H1 (cell line): Measurements from ENCODE around the gene SCN4A. TPM values are rescaled to one million over a fixed set of nuclear protein-coding genes. Genes with fewer than 3 reads are reported as not detected.

Source experiments
- CTCF ChIA-PET: fragments of 300-600 bp; sonication (Branson Sonifier 250); formaldehyde crosslinking; loops from one replicate; lab custom pipeline; 2021; ENCODE audit not compliant: partially characterized antibody; lab: Charles Lee
- POLR2A ChIA-PET: fragments of 300-600 bp; sonication (Branson Sonifier 250); formaldehyde crosslinking; loops from one replicate; lab custom pipeline; 2021; ENCODE audit warnings: inconsistent platforms; ENCODE audit not compliant: partially characterized antibody; lab: Charles Lee
- DNase-seq, 2 experiments: peaks; one replicate each; pipeline versions ENCODE4 v3.0.0 to v3.0.0-alpha.2; 2010 to 2022; ENCODE audit warnings: low spot score in 2 of 2, low read depth in 1 of 2, mixed read lengths in 1 of 2
- FAIRE-seq: peaks from 2 replicates; lab custom pipeline; 2011; peaks lifted over from hg19 to GRCh38; lab: Jason Lieb, UNC
- H2AFZ ChIP-seq: 2 replicates; pipeline ENCODE4 v1.8.1; 2012; ENCODE audit warnings: low read length, inconsistent platforms
- H2AK5ac ChIP-seq: 2 replicates; pipeline ENCODE4 v1.6.1; 2013; ENCODE audit warnings: low read depth, low read length
- H2BK120ac ChIP-seq: replicated peaks from 2 replicates; pipeline ENCODE3; 2013; ENCODE audit warnings: low read depth, low read length, inconsistent platforms
- H2BK12ac ChIP-seq: 2 replicates; pipeline ENCODE4 v1.6.1; 2013; ENCODE audit warnings: low read depth, low read length
- H2BK15ac ChIP-seq: 2 replicates; pipeline ENCODE4 v1.6.1; 2013; ENCODE audit warnings: low read length
- H2BK20ac ChIP-seq: 2 replicates; pipeline ENCODE4 v1.6.1; 2013; ENCODE audit warnings: low read length
- H2BK5ac ChIP-seq: 2 replicates; pipeline ENCODE4 v1.6.1; 2013; ENCODE audit warnings: low read depth, low read length
- H3K14ac ChIP-seq: 2 replicates; pipeline ENCODE4 v1.6.1; 2013; ENCODE audit warnings: inconsistent platforms; ENCODE audit not compliant: insufficient read length
- H3K18ac ChIP-seq: 2 replicates; pipeline ENCODE4 v1.6.1; 2013; ENCODE audit warnings: low read length; ENCODE audit errors: extremely low read depth
- H3K23ac ChIP-seq: 2 replicates; pipeline ENCODE4 v1.6.1; 2013; ENCODE audit warnings: inconsistent platforms; ENCODE audit not compliant: insufficient read length
- H3K23me2 ChIP-seq: 2 replicates; pipeline ENCODE4 v1.6.1; 2013; ENCODE audit warnings: low read depth, low read length
- H3K27ac ChIP-seq: 2 replicates; pipeline ENCODE4 v1.6.1; 2011; ENCODE audit warnings: low read depth, low read length, inconsistent platforms
- H3K27me3 ChIP-seq, 4 experiments: replicated peaks in 1 of 4; 1 replicate in 1 of 4; 2 replicates in 3 of 4; pipeline versions ENCODE4 v1.6.1 to v1.8.1; 2011 to 2013; ENCODE audit warnings: low read length in 3 of 4, mild to moderate bottlenecking in 3 of 4, inconsistent platforms in 2 of 4, mixed read lengths in 2 of 4, moderate library complexity in 1 of 4; ENCODE audit not compliant: control insufficient read depth in 3 of 4, insufficient read depth in 3 of 4; ENCODE audit errors: extremely low read depth in 1 of 4
- H3K36me3 ChIP-seq, 4 experiments: 2 replicates each; pipeline versions ENCODE4 v1.6.1 to v1.8.1; 2011 to 2013; ENCODE audit warnings: mild to moderate bottlenecking in 4 of 4, low read length in 3 of 4, moderate library complexity in 2 of 4, control low read depth in 1 of 4, inconsistent platforms in 1 of 4; ENCODE audit not compliant: insufficient read depth in 4 of 4, control insufficient read depth in 2 of 4
- H3K4ac ChIP-seq: replicated peaks from 2 replicates; pipeline ENCODE3; 2013; ENCODE audit warnings: low read length, low read depth, mixed read lengths, inconsistent platforms; ENCODE audit not compliant: insufficient read length
- H3K4me1 ChIP-seq, 4 experiments: replicated peaks in 1 of 4; 1 replicate in 1 of 4; 2 replicates in 3 of 4; pipeline versions ENCODE4 v1.6.1 to v1.8.1; 2011 to 2013; ENCODE audit warnings: low read length in 3 of 4, inconsistent platforms in 2 of 4, mixed read lengths in 1 of 4; ENCODE audit not compliant: insufficient read depth in 4 of 4, control insufficient read depth in 3 of 4
- H3K4me2 ChIP-seq, 2 experiments: 2 replicates each; pipeline versions ENCODE4 v1.6.1 to v1.8.1; 2011 to 2013; ENCODE audit warnings: low read depth in 2 of 2, low read length in 2 of 2, control low read depth in 1 of 2, inconsistent platforms in 1 of 2, mild to moderate bottlenecking in 1 of 2; ENCODE audit not compliant: insufficient read depth in 1 of 2
- H3K4me3 ChIP-seq, 4 experiments: fragments of 200-600, 300-600 bp in 1 of 4; sonication (generic), shearing (Covaris generic), sonication (Bioruptor Twin) in 1 of 4; 2 replicates each; pipeline versions ENCODE4 v1.5.1 to v1.8.1; 2011 to 2016; ENCODE audit warnings: low read length in 4 of 4, low read depth in 3 of 4, control low read depth in 2 of 4, inconsistent platforms in 2 of 4, mild to moderate bottlenecking in 2 of 4, mixed read lengths in 1 of 4, moderate library complexity in 1 of 4; ENCODE audit not compliant: insufficient read depth in 2 of 4; ENCODE audit errors: extremely low read depth in 1 of 4
- H3K56ac ChIP-seq: replicated peaks from 2 replicates; pipeline ENCODE3; 2013; ENCODE audit warnings: low read depth, mild to moderate bottlenecking, mixed read lengths, low read length, inconsistent platforms; ENCODE audit not compliant: insufficient read length
- H3K79me1 ChIP-seq: 2 replicates; pipeline ENCODE4 v1.6.1; 2013; ENCODE audit warnings: low read depth, low read length, control low read depth
- H3K79me2 ChIP-seq, 2 experiments: 2 replicates each; pipeline versions ENCODE4 v1.6.1 to v1.8.1; 2012 to 2013; ENCODE audit warnings: low read length in 2 of 2, mild to moderate bottlenecking in 2 of 2, inconsistent platforms in 1 of 2; ENCODE audit not compliant: insufficient read depth in 2 of 2, control insufficient read depth in 1 of 2
- H3K9ac ChIP-seq, 4 experiments: replicated peaks in 1 of 4; 1 replicate in 1 of 4; 2 replicates in 3 of 4; pipeline versions ENCODE4 v1.6.1 to v1.8.1; 2011 to 2013; ENCODE audit warnings: low read depth in 3 of 4, low read length in 3 of 4, control low read depth in 2 of 4, mild to moderate bottlenecking in 2 of 4, moderate library complexity in 2 of 4, inconsistent platforms in 1 of 4; ENCODE audit errors: extremely low read depth in 1 of 4
- H3K9me3 ChIP-seq, 2 experiments: 2 replicates each; pipeline versions ENCODE4 v1.6.1 to v1.8.1; 2012 to 2013; ENCODE audit warnings: mild to moderate bottlenecking in 2 of 2, moderate library complexity in 2 of 2, control low read depth in 1 of 2, inconsistent platforms in 1 of 2, low read depth in 1 of 2, low read length in 1 of 2, mixed read lengths in 1 of 2; ENCODE audit not compliant: insufficient read depth in 2 of 2
- H4K20me1 ChIP-seq, 2 experiments: replicated peaks in 1 of 2; 2 replicates each; pipeline versions ENCODE3 to v1.8.1; 2011 to 2013; ENCODE audit warnings: inconsistent platforms in 2 of 2, low read length in 2 of 2, mild to moderate bottlenecking in 1 of 2; ENCODE audit not compliant: insufficient read depth in 2 of 2, control insufficient read depth in 1 of 2
- H4K5ac ChIP-seq: 2 replicates; pipeline ENCODE4 v1.6.1; 2013; ENCODE audit warnings: low read length, low read depth, mixed read lengths, inconsistent platforms; ENCODE audit not compliant: insufficient read length
- H4K8ac ChIP-seq: 2 replicates; pipeline ENCODE4 v1.8.0; 2013; ENCODE audit warnings: mild to moderate bottlenecking, moderate library complexity, low read length, inconsistent platforms; ENCODE audit not compliant: insufficient read depth; ENCODE audit errors: extremely low read depth
- H4K91ac ChIP-seq: replicated peaks from 2 replicates; pipeline ENCODE3; 2013; ENCODE audit warnings: low read length, mixed read lengths, inconsistent platforms; ENCODE audit not compliant: insufficient read length
- KDM1A ChIP-seq: fragments of 200-600, 300-600 bp; sonication (generic); IDR thresholded peaks from 2 replicates; pipeline ENCODE4 v1.7.1; 2016; ENCODE audit warnings: mild to moderate bottlenecking, low read length, borderline replicate concordance
- WGBS, 2 experiments: shearing (Covaris generic) in 1 of 2; methylation state at CpG; one replicate each; pipeline versions ENCODE4 v1.1.6 to v1.1.7; 2013 to 2015; ENCODE audit warnings: low lambda C conversion rate in 2 of 2, mixed read lengths in 2 of 2, inconsistent platforms in 1 of 2, low coverage in 1 of 2, missing lambda C conversion rate in 1 of 2; ENCODE audit not compliant: insufficient replicate concordance in 2 of 2, insufficient coverage in 1 of 2, insufficient read length in 1 of 2; ENCODE audit errors: extremely low coverage in 1 of 2, missing lambda C conversion rate in 1 of 2; 5-methylcytosine and 5-hydroxymethylcytosine counted together
- polyA plus RNA-seq, 7 experiments: library from polyadenylated mRNA; depleted of rRNA in 3 of 7; stranded (reverse) in 5 of 7; unstranded in 2 of 7; fragments of >200 nt in 5 of 7; fragments of 200-250 nt in 2 of 7; gene quantifications; 1 replicate in 5 of 7; 2 replicates in 1 of 7; 4 replicates in 1 of 7; pipeline versions ENCODE4 v1.2.1 to v1.2.3, GENCODE V29; 2011 to 2013; ENCODE audit warnings: missing spikeins in 2 of 7, mixed read lengths in 2 of 7
- total RNA-seq: library from RNA; stranded (reverse); fragmentation: NEBNext Ultra II Directional; extraction: Animal tissue kit (Norgen Biotek cat#: 25700); gene quantifications from 2 replicates; pipeline ENCODE4 v1.2.1, GENCODE V29; 2021
- TF ChIP-seq, protein P1 (sequence below), 3 experiments: IDR thresholded peaks; 1 replicate in 2 of 3; 2 replicates in 1 of 3; pipeline versions ENCODE4 v1.5.1 to v1.6.1; 2011; ENCODE audit warnings: low read length in 3 of 3, mild to moderate bottlenecking in 3 of 3, inconsistent platforms in 2 of 3, low read depth in 1 of 3, moderate library complexity in 1 of 3; ENCODE audit not compliant: insufficient read depth in 1 of 3; ENCODE audit errors: control extremely low read depth in 1 of 3

SCN4A gene
- total and polyA plus RNA-seq, 2 of the 8 experiments (the other 6 are each of a cell fraction or from before 2014, with no cell fraction given): 5.0 to 8.5 TPM

GRCh38 chr17:63937319-63937718, 35.4 kb downstream of the SCN4A start:
- H4K5ac ChIP-seq: no peak overlapping the region
- no peak for DNase-seq
- TF ChIP-seq, protein P1, sequence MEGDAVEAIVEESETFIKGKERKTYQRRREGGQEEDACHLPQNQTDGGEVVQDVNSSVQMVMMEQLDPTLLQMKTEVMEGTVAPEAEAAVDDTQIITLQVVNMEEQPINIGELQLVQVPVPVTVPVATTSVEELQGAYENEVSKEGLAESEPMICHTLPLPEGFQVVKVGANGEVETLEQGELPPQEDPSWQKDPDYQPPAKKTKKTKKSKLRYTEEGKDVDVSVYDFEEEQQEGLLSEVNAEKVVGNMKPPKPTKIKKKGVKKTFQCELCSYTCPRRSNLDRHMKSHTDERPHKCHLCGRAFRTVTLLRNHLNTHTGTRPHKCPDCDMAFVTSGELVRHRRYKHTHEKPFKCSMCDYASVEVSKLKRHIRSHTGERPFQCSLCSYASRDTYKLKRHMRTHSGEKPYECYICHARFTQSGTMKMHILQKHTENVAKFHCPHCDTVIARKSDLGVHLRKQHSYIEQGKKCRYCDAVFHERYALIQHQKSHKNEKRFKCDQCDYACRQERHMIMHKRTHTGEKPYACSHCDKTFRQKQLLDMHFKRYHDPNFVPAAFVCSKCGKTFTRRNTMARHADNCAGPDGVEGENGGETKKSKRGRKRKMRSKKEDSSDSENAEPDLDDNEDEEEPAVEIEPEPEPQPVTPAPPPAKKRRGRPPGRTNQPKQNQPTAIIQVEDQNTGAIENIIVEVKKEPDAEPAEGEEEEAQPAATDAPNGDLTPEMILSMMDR (IDR thresholded peaks at IDR 0.05; ENCODE audit: control extremely low read depth in 1 of 3, insufficient read depth in 1 of 3, low read depth in 1 of 3, low read length in 3 of 3): peak in 1 of 3 experiments; percentile 14; a peak in 1 of 4 replicates
- no peak for TF ChIP-seq KDM1A
- FAIRE-seq: no peak
- H4K20me1 ChIP-seq: peaks cover 0 to 3% of the 10 kb centered on the region in 2 experiments
- POLR2A ChIA-PET: interaction anchor here (0.6 to 1.3 kb wide), 3 partner anchors 9 to 91 kb away, joined by 3 to 9 read pairs (median 6); partner anchors contain the start of gene GH1
- no peak overlapping the region for H3K23ac ChIP-seq
- H3K9ac ChIP-seq: no peak overlapping the region
- H4K8ac ChIP-seq: no peak overlapping the region
- H3K27ac ChIP-seq: no peak overlapping the region
- peaks cover 0 to 15% (median 1%) of the 10 kb centered on the region in 4 experiments; a peak in 4 of 8 replicates for H3K36me3 ChIP-seq
- CTCF ChIA-PET: interaction anchor here (0.6 to 11.4 kb wide), 10 partner anchors 9 to 260 kb away, joined by 3 to 164 read pairs (median 4); partner anchors contain the start of gene GH1
- no peak overlapping the region for H3K18ac ChIP-seq
- no peak overlapping the region for H3K4ac ChIP-seq
- H2AFZ ChIP-seq: no peak overlapping the region
- H3K79me2 ChIP-seq: no peaks in the 10 kb centered on the region
- H3K4me2 ChIP-seq: no peak overlapping the region
- H3K56ac ChIP-seq: no peak overlapping the region
- H2BK120ac ChIP-seq: no peak overlapping the region
- no peak overlapping the region for H2BK20ac ChIP-seq
- H3K4me3 ChIP-seq: no peak overlapping the region
- no peak overlapping the region for H3K14ac ChIP-seq
- H2BK12ac ChIP-seq: no peak overlapping the region
- no peaks in the 10 kb centered on the region for H3K23me2 ChIP-seq
- H2BK15ac ChIP-seq: no peak overlapping the region
- H3K9me3 ChIP-seq: no peaks in the 10 kb centered on the region
- H3K79me1 ChIP-seq: no peaks in the 10 kb centered on the region
- H3K4me1 ChIP-seq: peaks cover 0 to 2% (median under 1%) of the 10 kb centered on the region in 4 experiments; a peak in 2 of 7 replicates
- H3K27me3 ChIP-seq: no peaks in the 10 kb centered on the region
- H2BK5ac ChIP-seq: no peak overlapping the region
- H4K91ac ChIP-seq: no peak overlapping the region
- H2AK5ac ChIP-seq: no peak overlapping the region
- 76% methylated on average over 6 of the region's 6 CpGs; no CpG with 5 or more reads in 1 of the 2 experiments for WGBS, 2 experiments
